ENCODE data around the gene ZNF518A.
A peak's percentile ranks its signal among the peaks of the same experiment; 100 is the strongest.

The ZNF518A gene

GRCh38 chr10:96122824-96123223, 7.3 kb upstream of the ZNF518A start:
- FAIRE-seq (peak; percentile 6), DNase-seq (ENCODE audit: insufficient read length, low spot score) (no peak)
- TF ChIP-seq POLR2A (IDR thresholded peaks at IDR 0.05; ENCODE audit: low read depth, low read length) = no peak

GRCh38 chr10:96124230-96125141, 5.6 kb upstream of the ZNF518A start:
- FAIRE-seq (peak; percentile 100), DNase-seq (ENCODE audit: insufficient read length, low spot score) (peak; percentile 62)
- peak; percentile 18; the same call in 1 of the 2 replicates for TF ChIP-seq POLR2A (IDR thresholded peaks at IDR 0.05; ENCODE audit: low read depth, low read length)

GRCh38 chr10:96125142-96125515, 5.0 kb upstream of the ZNF518A start:
- FAIRE-seq = peak; percentile 23
- no peak for TF ChIP-seq POLR2A (IDR thresholded peaks at IDR 0.05; ENCODE audit: low read depth, low read length)
- no peak for DNase-seq (ENCODE audit: insufficient read length, low spot score)

- peak; percentile 71 for TF ChIP-seq POLR2A (IDR thresholded peaks at IDR 0.05; ENCODE audit: low read depth, low read length)
- DNase-seq (ENCODE audit: insufficient read length, low spot score) (peak; percentile 73), FAIRE-seq (no peak)
Observed at GRCh38 chr10:96130326-96130995, 364 bp downstream of the ZNF518A start.

GRCh38 chr10:96131621-96132020, 1.5 kb downstream of the ZNF518A start:
- DNase-seq (ENCODE audit: insufficient read length, low spot score) (no peak), FAIRE-seq (no peak)
- TF ChIP-seq POLR2A (IDR thresholded peaks at IDR 0.05; ENCODE audit: low read depth, low read length) = no peak

GRCh38 chr10:96133135-96133534, 3.0 kb downstream of the ZNF518A start:
- peak; percentile 79 for FAIRE-seq
- no peak for TF ChIP-seq POLR2A (IDR thresholded peaks at IDR 0.05; ENCODE audit: low read depth, low read length)
- DNase-seq (ENCODE audit: insufficient read length, low spot score) = peak; percentile 25

- no peak for DNase-seq (ENCODE audit: insufficient read length, low spot score)
- FAIRE-seq = no peak
- TF ChIP-seq POLR2A (IDR thresholded peaks at IDR 0.05; ENCODE audit: low read depth, low read length) = no peak
Observed at GRCh38 chr10:96136810-96137209, 6.7 kb downstream of the ZNF518A start.

- DNase-seq (ENCODE audit: insufficient read length, low spot score) = no peak
- no peak for TF ChIP-seq POLR2A (IDR thresholded peaks at IDR 0.05; ENCODE audit: low read depth, low read length)
- peak; percentile 75 for FAIRE-seq
Observed at GRCh38 chr10:96137567-96137966, 7.5 kb downstream of the ZNF518A start.

- FAIRE-seq (peak; percentile 11), DNase-seq (ENCODE audit: insufficient read length, low spot score) (no peak)
- TF ChIP-seq POLR2A (IDR thresholded peaks at IDR 0.05; ENCODE audit: low read depth, low read length) = no peak
Observed at GRCh38 chr10:96138102-96138501, 8.0 kb downstream of the ZNF518A start.

GRCh38 chr10:96152437-96152836, 22.3 kb downstream of the ZNF518A start:
- DNase-seq (ENCODE audit: insufficient read length, low spot score) (no peak), FAIRE-seq (peak; percentile 86)
- TF ChIP-seq POLR2A (IDR thresholded peaks at IDR 0.05; ENCODE audit: low read depth, low read length) = no peak

GRCh38 chr10:96153070-96153469, 23.0 kb downstream of the ZNF518A start:
- no peak for TF ChIP-seq POLR2A (IDR thresholded peaks at IDR 0.05; ENCODE audit: low read depth, low read length)
- DNase-seq (ENCODE audit: insufficient read length, low spot score) = no peak
- FAIRE-seq = no peak

- DNase-seq (ENCODE audit: insufficient read length, low spot score) = no peak
- TF ChIP-seq POLR2A (IDR thresholded peaks at IDR 0.05; ENCODE audit: low read depth, low read length) = no peak
- no peak for FAIRE-seq
Observed at GRCh38 chr10:96165726-96166125, 35.6 kb downstream of the ZNF518A start.

- no peak for DNase-seq (ENCODE audit: insufficient read length, low spot score)
- no peak for FAIRE-seq
- TF ChIP-seq POLR2A (IDR thresholded peaks at IDR 0.05; ENCODE audit: low read depth, low read length) = no peak
Observed at GRCh38 chr10:96168546-96168945, 38.4 kb downstream of the ZNF518A start.

GRCh38 chr10:96170230-96170629, 40.1 kb downstream of the ZNF518A start:
- no peak for FAIRE-seq
- TF ChIP-seq POLR2A (IDR thresholded peaks at IDR 0.05; ENCODE audit: low read depth, low read length) = no peak
- no peak for DNase-seq (ENCODE audit: insufficient read length, low spot score)

- FAIRE-seq (no peak), DNase-seq (ENCODE audit: insufficient read length, low spot score) (no peak)
- no peak for TF ChIP-seq POLR2A (IDR thresholded peaks at IDR 0.05; ENCODE audit: low read depth, low read length)
Observed at GRCh38 chr10:96172666-96173065, 42.6 kb downstream of the ZNF518A start.

Measured in H54 (cell line).